Superior temporal gyrus (tissue), 1 donor: Measurements from ENCODE around the gene CHSY1.
"Not testable (repeated sequence)": the region's sequence is repeated elsewhere in the genome, so short reads cannot be mapped to it uniquely, and the experiment has no call there.

Source experiments
- DNase-seq: peaks from one replicate; pipeline ENCODE4 v3.0.0-alpha.2; 2016; ENCODE audit errors: extremely low spot score

CHSY1 gene

GRCh38 chr15:101244036-101244781 is 7.6 kb downstream of the CHSY1 start:
- DNase-seq = no peak

GRCh38 chr15:101243420-101243819 is 8.4 kb downstream of the CHSY1 start:
- DNase-seq = no peak

- no peak for DNase-seq
Observed at GRCh38 chr15:101242999-101243336, 8.9 kb downstream of the CHSY1 start.

GRCh38 chr15:101242160-101242998 is 9.5 kb downstream of the CHSY1 start:
- no peak for DNase-seq

DNA sequence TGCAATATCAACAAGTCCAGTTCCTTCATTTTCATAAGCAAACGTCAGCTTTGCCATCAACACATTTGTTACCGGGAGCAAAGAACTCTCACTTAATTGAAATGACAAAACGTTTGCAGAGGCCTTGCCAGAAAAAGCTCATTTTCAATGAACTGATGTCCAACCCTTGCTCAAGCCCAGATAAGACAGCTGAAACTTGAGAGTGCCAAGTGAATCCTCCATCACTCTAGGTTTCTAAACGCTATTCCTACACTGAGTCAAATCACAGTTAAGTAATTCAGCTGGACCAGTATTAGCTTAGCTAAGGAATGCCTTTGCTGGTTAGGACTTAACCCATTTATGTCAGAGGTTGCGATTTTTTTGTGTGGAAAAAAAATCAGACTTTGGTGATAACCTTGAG is 11.5 kb downstream of the CHSY1 start:
- DNase-seq = no peak

- no peak for DNase-seq
Observed at GRCh38 chr15:101239724-101240136, 12.1 kb downstream of the CHSY1 start.

DNA sequence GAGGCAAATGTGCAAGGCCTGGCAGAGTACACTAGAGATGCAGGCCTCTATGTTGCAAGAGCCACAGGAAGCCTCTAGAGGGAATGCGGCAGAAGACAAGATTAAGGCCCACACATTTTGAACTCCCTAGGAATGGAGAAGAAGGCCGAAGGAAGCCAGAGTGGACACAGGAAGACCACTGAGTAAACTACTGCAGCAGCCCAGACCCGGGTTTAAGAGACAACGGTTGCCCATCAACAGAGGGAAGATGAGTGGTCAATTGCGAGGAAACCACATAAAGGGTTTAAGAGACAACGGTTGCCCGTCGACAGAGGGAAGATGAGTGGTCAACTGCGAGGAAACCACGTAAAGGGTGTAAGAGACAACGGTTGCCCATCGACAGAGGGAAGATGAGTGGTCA is 14.6 kb downstream of the CHSY1 start:
- DNase-seq = no peak

DNA sequence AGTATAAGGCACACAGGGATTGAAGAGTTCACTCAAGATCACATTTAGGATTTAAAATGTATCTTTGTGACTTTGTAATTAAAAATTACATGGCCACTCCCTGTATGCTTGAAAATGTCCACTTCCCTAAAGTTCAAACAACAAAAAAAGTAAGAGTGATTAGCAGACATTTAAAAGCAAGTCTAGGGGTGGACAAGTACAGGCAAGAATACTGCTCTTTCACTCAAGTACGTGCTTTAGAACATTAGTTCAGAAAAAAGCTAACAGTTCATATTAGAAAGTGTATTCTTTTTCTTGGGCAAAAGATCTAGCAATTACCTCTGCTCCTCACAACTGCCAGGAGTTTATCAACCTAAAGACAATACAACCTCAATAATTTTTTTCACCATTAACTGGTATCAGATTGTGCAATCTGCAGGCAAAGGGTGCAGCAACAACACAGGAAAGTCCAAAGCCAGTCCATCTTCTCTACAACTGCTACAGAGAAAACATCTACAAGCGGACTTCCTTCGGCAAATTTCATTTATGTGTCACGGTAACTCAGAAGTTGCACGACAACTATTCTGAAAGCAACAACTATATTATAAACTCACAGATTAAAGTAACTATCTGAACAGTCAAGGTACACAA is 18.1 kb downstream of the CHSY1 start:
- DNase-seq = no peak

DNA sequence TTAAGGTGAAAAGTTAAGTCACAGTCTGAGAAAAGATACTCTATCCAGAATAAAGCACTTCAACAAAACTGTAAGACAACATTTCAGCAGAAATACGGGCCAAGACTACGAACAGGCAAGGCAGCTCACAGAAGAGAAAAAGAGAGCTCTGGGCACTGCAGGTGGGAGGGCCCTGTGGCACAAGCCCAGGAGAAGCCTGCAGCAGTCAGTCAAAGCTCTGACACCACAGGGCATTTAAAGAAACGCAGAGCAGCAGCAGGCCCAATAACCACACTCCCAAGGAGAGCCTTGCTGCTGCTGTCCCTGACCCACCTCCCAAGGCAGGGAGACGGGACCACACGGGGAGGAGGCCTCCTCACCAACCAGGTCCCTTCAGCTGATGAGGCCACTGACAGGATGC is 19.2 kb downstream of the CHSY1 start:
- no peak for DNase-seq

DNA sequence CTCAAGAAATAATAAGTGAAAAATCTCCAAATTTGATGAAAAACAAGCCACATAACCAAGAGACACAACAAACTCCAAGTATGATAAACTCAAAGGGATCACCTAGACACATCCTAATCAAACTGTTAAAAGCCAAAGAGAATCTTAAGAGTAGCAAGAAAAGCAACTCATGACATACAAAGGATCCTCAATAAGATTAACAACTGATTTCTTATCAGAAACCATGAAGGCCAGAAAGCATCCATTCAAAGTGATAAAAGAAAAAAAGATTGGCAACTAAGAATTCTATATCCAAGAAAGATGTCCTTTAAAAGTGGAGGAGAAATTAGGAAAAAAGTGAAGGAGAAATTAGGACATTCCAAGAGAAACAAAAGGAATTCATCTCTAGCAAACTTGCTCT is 23.5 kb downstream of the CHSY1 start:
- no peak for DNase-seq

GRCh38 chr15:101225658-101226057 is 26.2 kb downstream of the CHSY1 start:
- no peak for DNase-seq

GRCh38 chr15:101221902-101222301 is 29.9 kb downstream of the CHSY1 start:
- no peak for DNase-seq

DNA sequence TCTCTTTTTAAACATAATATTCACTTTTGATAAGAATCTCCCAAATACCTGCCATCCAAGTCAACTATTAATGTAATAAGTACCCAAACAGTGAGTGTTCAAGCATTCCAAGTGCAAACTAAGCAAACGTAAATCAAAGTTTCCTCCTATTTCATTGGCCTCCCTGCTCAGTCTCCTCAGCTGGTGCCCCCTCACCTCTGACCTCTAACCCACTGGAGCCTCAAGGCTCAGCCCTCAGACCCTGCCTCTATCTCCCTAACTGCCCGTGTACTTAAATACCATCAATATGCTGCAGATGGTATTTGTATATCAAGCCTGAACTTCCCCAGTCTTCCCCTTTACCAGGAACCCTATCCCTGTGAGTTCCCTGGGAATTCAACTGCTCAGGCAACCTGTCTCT is 31.8 kb downstream of the CHSY1 start:
- no peak for DNase-seq

DNA sequence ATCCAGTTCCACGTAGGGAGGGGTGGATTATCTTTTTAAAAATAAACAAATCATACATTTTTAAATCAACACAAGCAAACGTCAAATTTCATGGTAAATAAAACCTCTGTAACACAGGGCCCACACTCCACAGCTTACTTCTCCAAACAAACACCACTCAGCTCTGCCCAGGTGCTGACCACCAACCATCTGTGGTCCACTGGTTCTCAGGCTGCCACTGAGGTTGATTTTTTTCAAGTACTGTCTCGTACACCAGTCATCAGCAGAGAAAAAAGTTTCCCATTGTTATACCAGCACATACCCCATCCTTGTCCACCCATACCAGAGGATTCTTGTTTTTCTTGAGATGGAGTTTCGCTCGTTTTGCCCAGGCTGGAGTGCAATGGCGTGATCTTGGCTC is 32.4 kb downstream of the CHSY1 start:
- DNase-seq = no peak

GRCh38 chr15:101217446-101217845 is 34.4 kb downstream of the CHSY1 start:
- no peak for DNase-seq

GRCh38 chr15:101216100-101216499 is 35.7 kb downstream of the CHSY1 start:
- DNase-seq = no peak

- DNase-seq = no peak
Observed at GRCh38 chr15:101215681-101216080, 36.2 kb downstream of the CHSY1 start.

- not testable (repeated sequence) for DNase-seq
Observed at GRCh38 chr15:101214435-101215097, 37.3 kb downstream of the CHSY1 start.

DNA sequence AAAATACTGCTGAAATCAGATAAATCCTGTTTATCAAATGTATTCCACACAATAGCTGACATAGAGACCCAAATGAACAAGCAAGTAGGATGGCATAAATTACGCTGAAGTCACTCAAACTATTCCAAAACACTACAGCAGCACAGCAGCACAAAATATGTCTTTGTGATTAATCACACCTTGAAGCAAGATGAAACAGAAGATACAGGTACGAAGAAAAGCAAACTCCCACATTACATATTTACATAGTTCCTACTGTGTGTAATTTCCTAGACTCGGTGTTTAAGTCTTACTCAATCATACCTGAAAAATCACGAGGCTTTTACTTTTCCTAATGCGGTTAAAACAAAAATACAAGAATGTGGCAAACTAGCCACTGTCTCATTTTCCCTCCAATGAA is 38.3 kb downstream of the CHSY1 start:
- DNase-seq = no peak

DNA sequence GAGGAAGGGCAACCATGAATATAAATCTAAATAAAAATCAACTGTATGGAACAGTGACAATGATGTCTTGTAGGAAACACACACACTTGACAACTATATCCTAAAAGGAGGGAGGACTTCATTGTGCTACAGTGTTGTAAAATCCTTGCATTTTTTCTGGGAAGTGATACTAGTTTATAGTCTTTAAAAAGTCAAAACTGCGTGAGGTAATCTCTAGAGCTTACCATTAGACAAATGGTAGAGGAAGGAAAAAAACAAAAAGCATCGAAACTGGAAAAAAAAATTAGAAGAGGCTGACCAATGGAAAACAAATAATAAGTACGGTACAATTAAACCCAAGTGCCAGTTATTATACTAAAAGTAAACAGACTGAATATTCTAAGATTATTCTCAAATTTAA is 38.7 kb downstream of the CHSY1 start:
- no peak for DNase-seq

GRCh38 chr15:101211897-101212296 is 40.0 kb downstream of the CHSY1 start:
- no peak for DNase-seq

DNA sequence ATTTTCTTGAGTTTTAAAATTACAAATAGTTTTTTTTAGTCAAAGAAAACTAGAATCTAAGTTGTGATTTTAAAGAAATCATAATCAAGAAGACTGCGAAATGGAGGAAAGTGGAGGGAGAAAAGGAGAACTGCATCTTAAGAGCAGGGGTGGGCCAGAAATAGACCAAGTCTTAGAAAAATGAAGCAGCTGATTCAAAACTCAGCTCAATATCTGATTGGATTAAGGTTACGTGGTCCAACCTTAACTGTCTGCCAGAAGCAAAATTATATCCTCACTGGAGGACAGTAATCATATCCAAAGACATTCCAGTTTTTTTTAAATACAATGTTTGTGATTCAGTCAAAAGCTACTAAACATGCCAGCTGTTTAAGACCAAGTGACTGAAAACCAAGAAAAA is 41.4 kb downstream of the CHSY1 start:
- no peak for DNase-seq
